PC-9 (cell line): ENCODE results near the gene SCRN1. TPM values are rescaled to one million over a fixed set of nuclear protein-coding genes. Genes with fewer than 3 reads are reported as not detected.
A peak's percentile ranks its signal among the peaks of the same experiment; 100 is the strongest.

Experiments used
- BruUV-seq: library from RNA; stranded (reverse); fragments of 400-500 nt; replicated peaks from 2 replicates; lab custom pipeline; 2021; lab: Mats Ljungman, UMichigan
- CTCF ChIA-PET: fragments of 300-600 bp; sonication (Branson Sonifier 250); formaldehyde crosslinking; loops from one replicate; lab custom pipeline; 2022; ENCODE audit warnings: antibody characterized with exemption; lab: Charles Lee
- POLR2A ChIA-PET: fragments of 300-600 bp; sonication (Branson Sonifier 250); formaldehyde crosslinking; loops from one replicate; lab custom pipeline; 2022; ENCODE audit warnings: antibody characterized with exemption; ENCODE audit not compliant: unreplicated experiment; lab: Charles Lee
- DNase-seq, 2 experiments: peaks; one replicate each; pipeline versions ENCODE4 v3.0.0 to v3.0.0-alpha.2; 2015 to 2022; ENCODE audit warnings: mixed read lengths in 1 of 2
- H2AFZ ChIP-seq: fragments of 200-600 bp; sonication (generic); 2 replicates; pipeline ENCODE4 v1.8.1; 2017; ENCODE audit warnings: antibody characterized with exemption
- H3F3A ChIP-seq: fragments of 200-600 bp; sonication (generic); 2 replicates; pipeline ENCODE4 v1.8.1; 2017; ENCODE audit warnings: antibody characterized with exemption, mild to moderate bottlenecking, low read depth; ENCODE audit not compliant: insufficient read depth
- H3K27ac ChIP-seq: fragments of 200-600 bp; sonication (generic); 2 replicates; pipeline ENCODE4 v1.6.1; 2016; ENCODE audit warnings: mixed run types
- H3K27me3 ChIP-seq: fragments of 200-600 bp; sonication (generic); 2 replicates; pipeline ENCODE4 v1.6.1; 2016; ENCODE audit warnings: low read depth, mixed run types; ENCODE audit not compliant: insufficient read depth
- H3K36me3 ChIP-seq: fragments of 200-600 bp; sonication (generic); 2 replicates; pipeline ENCODE4 v1.6.1; 2016; ENCODE audit warnings: low read depth, mixed run types
- H3K4me1 ChIP-seq: fragments of 200-600 bp; sonication (generic); replicated peaks from 2 replicates; pipeline ENCODE4 v1.6.1; 2016; ENCODE audit warnings: mixed run types; ENCODE audit not compliant: insufficient read depth
- H3K4me2 ChIP-seq: fragments of 200-600 bp; sonication (generic); 2 replicates; pipeline ENCODE4 v1.6.1; 2017; ENCODE audit warnings: mixed run types
- H3K4me3 ChIP-seq: fragments of 200-600 bp; sonication (generic); 2 replicates; pipeline ENCODE4 v1.6.1; 2016; ENCODE audit warnings: mixed run types
- H3K79me2 ChIP-seq: fragments of 200-600 bp; sonication (generic); 2 replicates; pipeline ENCODE4 v1.6.1; 2017; ENCODE audit warnings: low read depth, mixed run types
- H3K9me2 ChIP-seq: fragments of 200-600 bp; sonication (generic); 2 replicates; pipeline ENCODE4 v1.8.1; 2017; ENCODE audit warnings: mild to moderate bottlenecking; ENCODE audit not compliant: insufficient read depth
- H3K9me3 ChIP-seq: fragments of 200-600 bp; sonication (generic); 2 replicates; pipeline ENCODE4 v1.8.1; 2016; ENCODE audit warnings: low read depth; ENCODE audit not compliant: insufficient read depth
- H4K20me1 ChIP-seq: fragments of 200-600 bp; sonication (generic); 2 replicates; pipeline ENCODE4 v1.8.1; 2017; ENCODE audit not compliant: insufficient read depth
- CTCF ChIP-seq: fragments of 200-600 bp; sonication (generic); conservative IDR thresholded peaks from 2 replicates; pipeline ENCODE4 v1.6.1; 2017; ENCODE audit warnings: mixed run types, antibody characterized with exemption, mild to moderate bottlenecking, moderate library complexity
- EZH2 ChIP-seq: fragments of 200-600 bp; sonication (generic); IDR thresholded peaks from 2 replicates; pipeline ENCODE4 v1.8.0; 2017; ENCODE audit warnings: antibody characterized with exemption, low read depth
- intact Hi-C: fragments of 100-400 bp; cut with micrococcal nuclease; formaldehyde crosslinking; loops from one replicate; pipeline ENCODE4 v1.10.0; 2022; ENCODE audit not compliant: unreplicated experiment
- total RNA-seq: library from RNA; stranded (reverse); gene quantifications from 2 replicates; pipeline ENCODE4 v1.2.3, GENCODE V29; 2021

The SCRN1 gene
- total RNA-seq, 1 experiment from 2014 or later, result 94.4 TPM

- Histone ChIP-seq H3K4me2 (no peak overlapping the region), H3F3A (peaks cover 21% of the 10 kb centered on the region), H3K4me3 (no peak overlapping the region), H3K27me3 (no peaks in the 10 kb centered on the region), H3K79me2 (peaks cover 50% of the 10 kb centered on the region), H4K20me1 (no peaks in the 10 kb centered on the region), H3K9me2 (no peaks in the 10 kb centered on the region), H3K27ac (no peak overlapping the region), H3K4me1 (peaks cover 30% of the 10 kb centered on the region), H3K36me3 (no peaks in the 10 kb centered on the region), H3K9me3 (no peaks in the 10 kb centered on the region), H2AFZ (no peak overlapping the region)
- ChIA-PET POLR2A (no interaction called here), CTCF (no interaction called here)
- TF ChIP-seq EZH2 (no peak), CTCF (no peak)
- no TSS peak for BruUV-seq
- no peak for DNase-seq
- intact Hi-C loops, result no loop called here
Measured at GRCh38 chr7:30036220-30036619, 46.6 kb upstream of the SCRN1 start.

GRCh38 chr7:30034501-30034900 is 44.9 kb upstream of the SCRN1 start:
- H3K27me3 ChIP-seq, result no peaks in the 10 kb centered on the region

GRCh38 chr7:30032310-30033125 is 42.9 kb upstream of the SCRN1 start:
- Histone ChIP-seq H3K4me2 (peak overlapping the region; percentile 93), H3K36me3 (no peaks in the 10 kb centered on the region), H3K4me1 (peaks cover 44% of the 10 kb centered on the region), H3K79me2 (peaks cover 64% of the 10 kb centered on the region), H3K9me3 (no peaks in the 10 kb centered on the region), H3F3A (peaks cover 30% of the 10 kb centered on the region), H3K4me3 (peak overlapping the region; percentile 14; the same call in 1 of the 2 replicates), H2AFZ (no peak overlapping the region), H3K9me2 (no peaks in the 10 kb centered on the region), H3K27ac (peak overlapping the region; percentile 56), H4K20me1 (no peaks in the 10 kb centered on the region), H3K27me3 (no peaks in the 10 kb centered on the region)
- DNase-seq, result peak in 1 of 2 experiments; percentile 96
- ChIA-PET POLR2A (no interaction called here), CTCF (no interaction called here)
- no TSS peak for BruUV-seq
- intact Hi-C loops, result no loop called here
- no peak for TF ChIP-seq CTCF
- no peak for TF ChIP-seq EZH2

More at GRCh38 chr7:30034501-30034900, 44.9 kb upstream of the SCRN1 start:
- no peak for TF ChIP-seq CTCF
- TF ChIP-seq EZH2, result no peak
- Histone ChIP-seq H3K4me3 (no peak overlapping the region), H3K4me1 (peaks cover 38% of the 10 kb centered on the region), H2AFZ (no peak overlapping the region), H3K9me3 (no peaks in the 10 kb centered on the region), H3K9me2 (no peaks in the 10 kb centered on the region), H4K20me1 (no peaks in the 10 kb centered on the region), H3K27ac (no peak overlapping the region), H3K4me2 (no peak overlapping the region), H3K79me2 (peaks cover 68% of the 10 kb centered on the region), H3K36me3 (no peaks in the 10 kb centered on the region), H3F3A (peaks cover 21% of the 10 kb centered on the region)
- ChIA-PET POLR2A (no interaction called here), CTCF (interaction anchor here (0.7 kb wide), 1 partner anchor 247 kb away, joined by 3 read pairs; no protein-coding TSS in a partner anchor)
- BruUV-seq, result no TSS peak
- intact Hi-C loops, result no loop called here
- DNase-seq, result no peak
